ENCODE data around the gene ZC2HC1B. TPM values are rescaled to one million over a fixed set of nuclear protein-coding genes. Genes with fewer than 3 reads are reported as not detected.

The ZC2HC1B gene
- total and polyA plus RNA-seq, 10 of the 15 experiments (the other 5 are each of a cell fraction or from before 2014, with no cell fraction given), result 0.09 to 0.36 (median 0.31) TPM; not detected in 5

- Histone ChIP-seq H3K27ac (ENCODE audit: control insufficient read depth, insufficient read depth) (no peak overlapping the region), H3K9ac (ENCODE audit: control insufficient read depth, insufficient read depth, low read length) (no peak overlapping the region), H3K79me2 (ENCODE audit: control insufficient read depth, insufficient read depth, low read length) (no peaks in the 10 kb centered on the region), H3K4me3 (no peak overlapping the region), H3K27me3 (replicated peaks in 1 of 2; ENCODE audit: control insufficient read depth in 2 of 2, insufficient read depth in 2 of 2, low read length in 1 of 2) (no peaks in the 10 kb centered on the region), H3K9me3 (replicated peaks; ENCODE audit: control insufficient read depth, insufficient read depth, low read length) (no peaks in the 10 kb centered on the region), H3K4me2 (ENCODE audit: control insufficient read depth, insufficient read depth) (no peak overlapping the region), H2AFZ (ENCODE audit: control insufficient read depth, low read depth, low read length) (no peak overlapping the region), H3K36me3 (ENCODE audit: control insufficient read depth in 2 of 2, insufficient read depth in 2 of 2, low read length in 1 of 2) (no peaks in the 10 kb centered on the region), H4K20me1 (ENCODE audit: control insufficient read depth, insufficient read depth) (no peaks in the 10 kb centered on the region), H3K4me1 (ENCODE audit: control insufficient read depth, insufficient read depth, low read length) (no peaks in the 10 kb centered on the region)
- no peak for FAIRE-seq
- DNase-seq (ENCODE audit: low read depth, low spot score), result no peak
- ChIA-PET CTCF (no interaction called here), RAD21 (ENCODE audit: unreplicated experiment) (no interaction called here), POLR2A (no interaction called here), SMC1A (ENCODE audit: uncharacterized antibody, unreplicated experiment) (no interaction called here)
- no peak for ATAC-seq
- intact Hi-C loops (cut with micrococcal nuclease; ENCODE audit: unreplicated experiment) (no loop called here), in situ Hi-C loops (cut with MboI) (no loop called here)
- no TSS peak for BruUV-seq (replicated peaks)
- TF ChIP-seq HSF1 (IDR thresholded peaks at IDR 0.05; ENCODE audit: low read depth, low read length), result no peak
- no peak for TF ChIP-seq SKIL (IDR thresholded peaks at IDR 0.05; ENCODE audit: low read depth, poor library complexity, severe bottlenecking)
- TF ChIP-seq RCOR1 (conservative IDR thresholded peaks at IDR 0.05; ENCODE audit: low read depth, low read length), result no peak
- no peak for TF ChIP-seq ASH2L (IDR thresholded peaks at IDR 0.05; ENCODE audit: borderline replicate concordance, low read depth)
- TF ChIP-seq EED (IDR thresholded peaks at IDR 0.05; ENCODE audit: low read depth), result no peak
- TF ChIP-seq E2F8 (IDR thresholded peaks at IDR 0.05; ENCODE audit: low read depth, partially characterized antibody), result no peak
- no peak for TF ChIP-seq ATF3 (IDR thresholded peaks at IDR 0.05; ENCODE audit: borderline replicate concordance, extremely low read depth, low read depth, low read length)
- no peak for TF ChIP-seq PRDM15 (CRISPR knock-in tag; IDR thresholded peaks at IDR 0.05)
- TF ChIP-seq FOS (IDR thresholded peaks at IDR 0.05; ENCODE audit: borderline replicate concordance, extremely low read depth, insufficient read length), result no peak
- TF ChIP-seq HCFC1 (IDR thresholded peaks at IDR 0.05; ENCODE audit: low read length), result no peak
- no peak for TF ChIP-seq MTA3 (IDR thresholded peaks at IDR 0.05; ENCODE audit: borderline replicate concordance, low read length)
- no peak for TF ChIP-seq PML (IDR thresholded peaks at IDR 0.05; ENCODE audit: low read length)
- TF ChIP-seq MEF2B (IDR thresholded peaks at IDR 0.05; ENCODE audit: partially characterized antibody, poor library complexity, severe bottlenecking), result no peak
- no peak for TF ChIP-seq RBBP5 (conservative IDR thresholded peaks at IDR 0.05)
- TF ChIP-seq SIN3A (IDR thresholded peaks at IDR 0.05; ENCODE audit: low read depth, low read length), result no peak
- WGBS (ENCODE audit: insufficient coverage, insufficient replicate concordance, low lambda C conversion rate, missing lambda C conversion rate), result 68% methylated on average over 8 of the region's 8 CpGs
Observed at GRCh38 chr6:143974089-143974488, 109.8 kb downstream of the ZC2HC1B start.
